CD4-positive, alpha-beta T cell treated with Interleukin-15 for 4 hours (primary cell): Measurements from ENCODE around the gene IFRD2.

ENCODE experiments used
- DNase-seq: peaks from one replicate; pipeline ENCODE4 v3.0.0-alpha.2; 2020; ENCODE audit warnings: low spot score

IFRD2 gene

DNA sequence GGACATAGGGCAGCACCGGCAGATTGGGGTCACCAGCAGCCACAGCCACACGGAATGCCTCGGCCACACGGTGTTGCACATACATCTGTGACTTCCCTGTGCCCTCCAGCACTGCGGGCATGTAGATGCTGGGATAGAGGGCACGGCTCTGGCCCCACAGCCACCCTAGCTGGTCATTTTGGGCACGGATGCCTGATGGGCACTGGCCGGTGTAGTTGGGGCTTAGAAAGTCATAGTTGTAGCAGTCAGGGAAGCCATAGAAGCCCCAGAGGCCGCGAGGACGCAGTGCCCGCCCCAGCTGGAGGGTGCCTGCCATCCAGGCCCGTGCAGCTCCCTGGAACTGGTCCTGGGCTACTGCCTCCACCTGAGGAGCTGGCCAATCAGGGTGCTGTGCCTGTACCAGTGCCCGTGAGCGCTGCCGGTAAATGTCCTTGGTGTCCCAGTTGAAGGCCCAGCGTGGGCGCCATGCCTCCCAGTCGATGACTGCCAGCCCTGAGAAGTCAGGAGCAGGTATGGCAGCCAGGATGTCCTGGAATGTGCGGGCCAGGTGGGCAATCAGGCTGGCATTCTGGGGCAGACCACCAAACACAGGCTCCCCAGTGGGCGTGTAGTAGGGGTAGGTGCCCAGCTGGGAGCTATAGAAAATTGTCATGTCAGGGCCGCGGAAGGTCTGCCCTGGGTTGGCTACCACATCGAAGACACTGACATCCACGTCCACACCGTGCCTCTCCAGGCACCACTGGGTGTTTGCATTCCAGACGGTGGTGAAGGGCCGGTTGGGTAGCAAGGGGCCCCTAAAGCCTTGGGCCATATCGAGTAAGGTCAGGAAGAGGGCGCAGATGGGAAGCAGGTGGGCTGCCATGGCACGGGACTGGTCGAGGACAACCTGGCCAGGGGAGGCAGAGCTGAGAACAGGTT, 10.1 kb upstream of the IFRD2 start:
- no peak for DNase-seq

DNA sequence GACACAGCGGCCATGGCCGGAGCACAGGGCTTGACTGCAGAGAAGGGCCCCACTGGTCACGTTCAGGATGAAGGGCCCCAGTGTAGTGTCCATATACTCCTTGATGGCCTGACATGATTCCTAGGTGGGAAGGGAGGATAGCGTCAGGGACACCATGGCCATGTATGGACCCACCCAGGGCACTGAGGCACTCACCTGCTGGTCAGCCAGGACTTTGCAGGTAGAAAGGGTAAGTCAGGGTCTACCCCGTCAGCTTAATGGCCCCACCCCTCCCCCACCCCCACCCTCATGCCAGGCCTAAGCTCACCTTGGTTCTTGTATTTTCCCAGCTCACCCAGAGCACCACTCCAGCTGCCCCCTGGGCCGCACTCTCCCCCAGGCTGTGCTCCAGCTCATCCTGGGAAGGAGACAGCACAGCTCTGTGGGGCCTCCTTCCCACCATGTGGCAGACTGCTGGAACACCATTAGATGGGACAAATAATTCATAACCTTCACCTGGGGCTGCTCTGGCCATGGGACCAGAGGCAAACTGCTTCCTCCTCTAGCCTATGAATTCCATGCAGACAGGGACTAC, 8.5 kb upstream of the IFRD2 start:
- no peak for DNase-seq

DNA sequence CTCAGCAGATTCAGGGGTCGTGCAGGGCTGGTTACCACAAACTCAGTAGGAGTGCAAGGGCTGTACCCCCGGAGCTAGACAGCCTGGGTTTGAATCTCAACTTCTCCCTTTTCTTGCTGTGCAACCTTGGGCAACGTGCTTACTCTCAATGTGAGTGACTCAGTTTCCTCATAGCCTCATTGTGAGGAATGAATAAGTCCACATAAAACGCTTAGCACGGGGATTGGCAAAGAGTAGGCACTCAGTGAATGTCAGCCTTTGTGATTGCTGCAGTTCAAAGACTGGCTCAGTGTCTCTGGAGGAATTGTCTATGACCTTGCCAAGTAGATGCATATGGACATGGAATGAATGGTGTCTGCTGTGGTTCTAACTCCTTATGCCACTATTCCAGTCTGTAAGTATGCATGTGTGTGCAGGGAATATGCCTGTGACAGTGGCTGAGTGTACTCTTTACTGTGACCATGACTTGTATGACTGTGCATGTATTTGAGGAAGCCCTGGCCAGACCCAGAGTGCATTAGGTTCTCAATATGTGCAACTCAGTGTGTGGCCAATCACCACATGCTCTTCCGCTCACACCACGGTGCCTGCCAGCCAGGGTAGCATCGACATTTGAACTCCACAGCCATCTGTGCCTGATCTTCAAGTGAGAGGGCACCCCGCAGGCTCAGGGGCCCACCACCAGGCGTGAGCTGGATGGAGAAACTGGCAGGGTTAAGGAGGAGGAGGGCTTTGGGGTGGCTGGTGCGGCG, 7.9 kb upstream of the IFRD2 start:
- no peak for DNase-seq

DNA sequence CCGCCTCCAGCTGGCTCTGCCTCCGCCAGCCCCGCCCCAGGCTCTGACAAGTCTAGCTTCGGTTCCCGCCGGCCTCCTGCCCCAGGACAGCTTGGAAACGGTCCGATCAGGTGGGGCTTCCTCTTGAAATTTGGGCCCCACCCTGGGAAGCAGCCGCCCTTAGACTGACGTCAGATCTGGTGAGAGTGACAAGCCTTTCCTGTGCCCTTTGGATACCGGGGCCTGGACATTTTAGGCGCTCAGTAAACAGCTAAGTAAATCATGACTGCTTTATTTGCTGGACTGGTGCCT, 7.4 kb upstream of the IFRD2 start:
- DNase-seq = no peak

DNA sequence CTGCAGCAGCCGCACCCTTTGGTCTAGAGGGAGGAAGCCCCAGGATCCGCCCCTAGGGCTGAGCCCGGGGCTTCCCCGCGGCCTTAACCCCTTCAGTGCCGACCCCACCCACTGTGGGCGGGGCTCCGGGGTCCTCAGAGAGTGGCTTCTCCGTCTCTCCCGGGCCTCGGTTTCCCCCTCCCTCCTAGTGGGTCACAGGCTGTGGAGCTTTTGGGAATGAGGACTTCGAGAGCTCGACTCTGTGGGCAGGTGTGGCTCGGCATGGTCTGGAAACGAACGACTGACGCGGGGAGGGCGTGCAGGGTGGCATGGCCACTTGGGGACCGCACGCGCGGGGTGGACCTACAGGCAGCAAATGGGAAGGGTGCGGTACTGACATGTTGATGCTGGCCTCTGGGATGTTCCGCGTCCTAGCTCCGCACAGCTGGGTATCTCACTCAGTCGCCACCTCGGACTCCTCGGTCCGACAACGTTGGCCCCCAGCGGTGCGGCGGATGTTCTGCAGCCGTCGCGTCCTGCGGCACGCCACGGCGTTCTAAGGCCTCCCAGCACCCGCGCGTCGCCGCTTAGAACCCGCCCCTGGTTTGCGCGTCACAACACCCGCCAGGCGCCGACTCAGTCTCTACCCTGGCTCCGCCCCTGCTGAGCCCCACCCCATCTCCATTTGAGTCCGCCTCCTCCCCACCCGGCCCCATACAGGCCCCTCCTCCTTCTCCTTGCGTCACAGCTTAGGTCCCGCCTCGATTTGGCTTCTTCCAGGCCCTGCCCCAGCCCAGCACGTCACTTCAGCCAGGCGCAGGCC, 6.8 kb upstream of the IFRD2 start, which contains the start of the genes HYAL3 and NAA80:
HYAL3 (minus strand) TSS at position 570 of the 802 bp plus-strand sequence. CDS start 3,803 bp downstream, outside the sequence.
NAA80 (minus strand) TSS at position 570 of the 802 bp plus-strand sequence. CDS start 1,942 bp downstream, outside the sequence.
- DNase-seq = peak; percentile 99

DNA sequence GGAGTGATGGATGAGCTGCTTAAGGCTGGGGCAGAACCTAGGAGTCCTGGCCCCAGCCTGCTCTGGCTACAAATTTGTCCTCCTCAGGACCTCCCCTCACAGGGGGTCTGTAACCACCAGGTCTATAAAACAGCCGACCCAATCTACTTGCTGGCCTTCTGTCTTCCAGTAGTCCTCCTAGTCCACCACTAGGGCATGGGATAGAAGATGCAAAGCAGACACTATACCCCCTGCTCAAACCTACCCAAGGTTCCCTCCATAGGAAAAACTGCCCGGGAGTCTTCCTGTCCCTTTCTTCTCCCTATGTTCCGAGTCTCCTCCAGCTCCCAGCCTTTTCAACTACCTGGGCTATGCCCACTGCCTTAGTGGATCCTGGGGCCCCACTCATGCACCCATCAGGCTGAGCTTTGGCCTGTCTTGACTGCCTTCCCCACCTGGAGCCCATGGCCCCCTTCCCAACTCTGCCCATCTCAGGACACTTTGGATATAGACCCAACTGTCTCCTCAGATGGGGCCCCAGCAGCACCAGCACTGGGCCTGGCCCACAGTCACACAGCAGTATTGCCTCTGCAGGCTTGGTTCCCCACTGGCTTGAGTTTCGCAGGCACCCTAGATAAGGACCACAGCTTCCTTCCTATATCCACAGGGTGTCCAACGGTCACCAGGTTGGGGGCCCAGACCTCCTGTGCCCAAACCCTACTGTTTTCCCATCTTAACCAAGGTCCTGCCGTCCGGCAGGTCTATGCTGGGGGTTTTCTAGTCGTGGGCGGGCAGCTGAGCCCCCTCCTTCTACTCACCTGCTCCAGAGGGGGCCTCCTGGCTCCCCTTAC, 5.9 kb upstream of the IFRD2 start:
- DNase-seq = no peak

DNA sequence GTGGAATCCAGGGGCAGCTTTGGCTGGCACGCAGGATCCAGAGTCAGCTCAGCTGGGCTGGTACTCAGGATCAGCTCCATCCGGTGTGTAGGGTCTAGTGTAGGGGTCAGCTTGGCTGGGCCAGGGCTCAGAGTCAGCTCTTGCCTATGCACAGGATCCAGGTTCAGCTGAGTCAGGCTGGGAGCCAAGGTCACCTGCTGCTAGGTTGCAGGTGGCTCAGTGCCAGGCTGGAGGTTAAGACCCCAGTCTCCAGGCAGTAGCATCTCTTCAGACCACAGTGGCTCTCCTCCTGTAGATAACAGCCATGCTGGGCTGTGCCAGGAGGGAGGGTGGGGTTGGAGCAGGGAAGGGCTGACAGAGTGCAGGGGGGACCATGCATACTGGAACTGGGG, 5.2 kb upstream of the IFRD2 start:
- no peak for DNase-seq

DNA sequence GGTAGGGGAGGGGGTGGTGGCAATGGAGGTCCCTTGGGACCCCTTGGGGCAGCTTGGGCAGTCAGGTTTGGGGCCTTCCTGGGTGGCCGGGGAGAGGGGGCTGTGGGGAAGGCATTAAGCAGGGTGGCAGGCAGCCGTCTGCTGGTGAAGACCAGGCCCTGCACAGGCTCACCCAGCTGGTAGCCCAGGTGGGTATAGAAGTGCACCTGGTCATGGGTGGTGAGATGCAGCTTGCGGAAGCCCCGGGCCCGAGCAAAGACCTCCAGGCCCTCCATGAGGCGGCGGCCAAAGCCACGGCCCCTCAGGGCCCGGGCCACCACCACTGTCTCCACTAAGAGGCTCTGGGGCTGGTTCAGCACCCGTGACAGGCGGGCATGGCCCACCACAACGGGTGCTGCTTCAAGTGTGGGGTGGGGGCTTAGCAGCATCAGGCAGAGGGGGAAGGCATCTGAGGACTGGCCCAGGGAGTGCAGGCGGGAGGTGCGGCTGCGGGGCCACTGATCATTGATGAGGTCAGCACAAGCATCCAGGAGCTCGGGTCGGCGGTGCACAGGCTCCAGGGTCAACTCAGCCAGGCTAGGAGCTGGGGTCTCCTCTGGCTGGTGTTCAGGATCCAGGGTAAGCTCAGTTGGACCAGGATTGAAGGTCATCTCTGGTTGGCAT, 4.6 kb upstream of the IFRD2 start:
- DNase-seq = no peak

DNA sequence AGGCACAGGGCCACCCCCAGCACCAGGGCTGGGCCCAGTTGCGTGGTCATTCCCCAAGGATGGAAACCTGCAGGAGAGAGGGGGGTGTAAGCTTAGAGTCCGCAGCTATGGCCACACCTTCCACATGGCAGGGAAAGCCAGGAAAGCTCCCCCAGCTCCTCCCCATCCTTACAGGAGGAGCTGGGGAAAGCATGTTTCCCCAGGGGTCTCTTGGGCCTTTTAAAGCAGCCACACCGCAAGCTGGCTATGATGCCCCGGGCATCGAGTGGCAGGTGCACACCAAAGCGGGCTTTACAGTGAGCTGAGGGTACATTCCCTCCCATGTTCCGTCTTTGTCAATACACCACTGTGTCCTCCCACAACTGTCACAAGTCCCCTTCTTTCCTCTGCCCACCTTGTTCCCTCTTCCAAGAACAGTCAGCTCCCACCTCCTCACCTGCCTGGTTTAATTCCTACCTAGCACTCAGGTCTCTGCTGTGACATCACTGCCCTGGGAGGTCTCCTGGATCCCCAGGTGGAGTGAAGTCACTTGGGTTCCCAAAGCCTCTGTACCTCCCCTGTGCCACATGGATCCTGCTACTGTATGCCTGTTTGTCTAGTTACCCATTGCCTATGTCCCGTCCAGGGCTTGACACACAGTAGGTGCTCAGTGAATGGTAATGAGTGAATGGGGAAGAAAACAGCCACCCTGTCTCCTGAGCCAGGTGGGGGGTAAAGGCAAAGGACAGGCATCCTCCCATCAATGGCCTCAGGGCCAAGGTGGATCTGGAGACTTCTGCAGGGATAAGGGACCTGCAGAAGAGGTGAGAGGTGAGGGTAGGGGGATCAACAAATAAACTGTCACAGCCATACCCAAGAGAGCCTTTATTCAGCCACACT, 3.6 kb upstream of the IFRD2 start:
- no peak for DNase-seq

DNA sequence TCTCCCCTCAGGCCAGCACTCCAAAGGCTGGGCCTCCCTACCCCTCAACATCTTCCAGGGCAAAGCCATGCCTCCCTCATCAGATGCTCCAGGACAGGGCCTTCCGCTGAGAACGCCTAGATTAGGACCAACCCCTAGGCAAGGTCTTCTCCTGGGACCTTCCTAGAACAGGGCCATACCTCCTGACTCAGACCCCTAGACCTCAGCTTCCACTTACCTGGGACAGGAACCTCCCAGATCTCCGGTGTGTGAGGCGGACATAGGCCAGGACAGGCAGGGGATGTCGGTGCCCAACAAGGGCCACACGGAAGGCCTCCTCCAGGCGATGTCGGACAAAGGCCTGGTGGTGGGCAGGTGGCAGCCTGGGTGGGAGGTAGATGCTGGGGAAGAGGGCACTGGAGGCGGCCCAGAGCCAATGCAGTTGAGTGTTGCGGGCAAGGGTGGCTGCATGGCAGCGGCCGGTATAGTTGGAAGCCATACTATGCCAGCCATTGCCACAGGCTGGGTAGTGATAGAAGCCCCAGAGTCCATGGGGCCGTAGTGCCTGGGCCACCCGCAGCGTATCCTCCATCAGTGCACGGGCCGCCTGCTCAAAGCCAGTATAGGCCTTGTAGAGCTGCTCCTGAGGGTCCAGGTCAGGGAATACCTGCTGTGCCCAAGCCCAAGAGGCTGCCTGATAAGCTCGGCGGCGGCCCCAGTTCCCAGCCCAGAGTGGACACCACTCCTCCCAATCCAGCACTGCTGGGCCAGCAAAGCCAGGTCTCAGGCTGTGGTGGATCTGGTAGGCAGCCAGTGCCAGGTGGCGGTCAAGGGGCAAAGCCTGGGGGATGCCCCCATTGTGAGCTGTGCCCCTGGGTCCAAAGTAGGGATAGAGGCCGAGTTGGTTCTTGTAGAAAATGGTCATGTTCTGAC, 2.5 kb upstream of the IFRD2 start:
- DNase-seq = no peak

DNA sequence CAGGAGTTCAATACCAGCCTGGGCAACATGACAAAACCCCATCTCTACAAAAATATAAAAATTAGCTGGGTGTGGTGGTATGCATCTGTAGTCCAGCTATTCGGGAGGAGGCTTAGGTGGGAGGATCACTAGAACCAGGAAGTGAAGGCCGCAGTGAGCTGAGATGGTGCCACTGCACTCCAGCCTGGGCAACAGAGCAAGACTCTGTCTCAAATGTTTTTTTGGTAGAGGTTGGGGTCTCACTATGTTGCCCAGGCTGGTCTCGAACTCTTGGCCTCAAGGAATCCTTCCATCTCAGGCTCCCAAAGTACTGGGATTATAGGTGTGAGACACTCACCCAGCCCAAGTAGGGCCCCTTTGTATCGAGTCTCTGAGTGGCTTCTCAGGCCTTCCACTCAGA, 1.9 kb upstream of the IFRD2 start:
- no peak for DNase-seq

DNA sequence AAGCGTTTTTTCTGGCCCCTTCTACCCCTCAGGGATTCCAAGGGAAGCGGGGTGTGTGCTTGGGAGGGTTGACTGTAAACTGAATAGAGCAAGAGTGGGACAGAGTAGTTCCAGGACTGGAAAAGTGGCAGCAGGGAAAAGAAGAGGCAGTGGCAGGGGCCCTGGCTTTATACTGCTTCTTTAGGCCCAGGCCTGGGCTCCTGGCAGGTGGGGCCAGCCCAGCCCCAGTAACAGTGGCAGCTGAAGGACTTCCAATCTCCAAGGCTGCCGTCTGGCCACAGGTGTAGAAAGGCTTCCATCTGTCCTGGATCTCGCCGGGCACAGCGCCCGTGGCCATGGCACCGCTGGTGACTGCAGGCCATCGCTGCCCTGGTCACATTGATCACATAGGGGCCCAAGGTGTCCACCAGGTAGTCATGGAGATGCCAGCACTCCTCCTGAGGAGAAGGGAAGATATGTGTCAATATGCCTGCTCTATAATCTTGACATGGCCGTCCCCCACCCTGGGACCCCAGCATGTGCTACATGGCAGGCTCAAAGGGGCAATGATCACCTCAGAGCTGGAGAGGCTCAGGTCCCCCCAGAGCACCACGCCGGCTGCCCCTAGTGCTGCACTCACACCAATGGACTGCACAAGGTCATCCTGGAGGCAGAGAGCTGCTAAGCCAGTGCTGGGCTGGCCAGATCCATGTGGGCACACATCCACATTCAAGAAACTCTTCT, 1.0 kb upstream of the IFRD2 start:
- DNase-seq = no peak

DNA sequence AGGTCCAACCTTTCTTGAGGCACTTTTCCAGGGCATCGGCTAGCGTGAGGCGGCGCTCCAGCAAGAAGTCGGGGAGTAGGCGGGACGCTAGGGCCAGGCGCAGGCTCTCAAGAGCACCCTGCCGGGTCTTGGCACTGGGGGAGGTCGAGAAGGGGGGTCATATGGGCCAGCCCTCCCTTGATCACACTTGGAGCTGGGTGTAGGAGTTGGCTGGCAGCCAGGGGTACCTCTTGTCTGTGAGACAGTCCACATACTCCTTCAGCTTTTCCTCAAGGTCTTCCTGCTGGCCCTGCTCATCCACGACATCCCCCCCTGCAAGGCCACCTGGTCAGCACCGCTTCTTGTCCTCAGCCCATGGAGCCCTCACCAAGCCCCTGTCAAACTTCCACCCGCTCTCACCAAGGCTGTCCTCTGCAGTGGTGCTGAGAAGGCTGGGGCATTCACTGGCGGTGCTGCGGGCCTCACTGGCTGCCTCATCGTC, 2.0 kb downstream of the IFRD2 start:
- no peak for DNase-seq

DNA sequence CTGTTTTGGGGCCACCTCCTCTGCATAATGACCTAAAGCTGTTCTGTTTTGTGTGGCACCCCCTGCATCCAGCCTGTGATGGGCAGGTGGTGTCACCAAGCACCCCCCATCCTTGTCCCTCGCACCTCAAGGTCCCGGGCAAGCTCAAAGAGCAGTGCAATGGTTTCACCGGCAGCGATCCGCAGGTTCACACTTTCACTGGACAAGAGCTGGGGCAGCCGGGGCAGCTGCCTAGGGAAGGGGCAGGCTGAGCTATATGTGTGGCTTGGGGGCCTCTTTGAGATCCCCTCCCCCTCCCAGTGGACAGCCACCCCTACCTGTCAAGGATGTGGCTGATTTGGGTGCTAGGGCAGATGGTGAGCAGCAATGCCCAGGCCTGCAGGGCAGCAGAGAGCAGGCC, 3.1 kb downstream of the IFRD2 start:
- DNase-seq = no peak

DNA sequence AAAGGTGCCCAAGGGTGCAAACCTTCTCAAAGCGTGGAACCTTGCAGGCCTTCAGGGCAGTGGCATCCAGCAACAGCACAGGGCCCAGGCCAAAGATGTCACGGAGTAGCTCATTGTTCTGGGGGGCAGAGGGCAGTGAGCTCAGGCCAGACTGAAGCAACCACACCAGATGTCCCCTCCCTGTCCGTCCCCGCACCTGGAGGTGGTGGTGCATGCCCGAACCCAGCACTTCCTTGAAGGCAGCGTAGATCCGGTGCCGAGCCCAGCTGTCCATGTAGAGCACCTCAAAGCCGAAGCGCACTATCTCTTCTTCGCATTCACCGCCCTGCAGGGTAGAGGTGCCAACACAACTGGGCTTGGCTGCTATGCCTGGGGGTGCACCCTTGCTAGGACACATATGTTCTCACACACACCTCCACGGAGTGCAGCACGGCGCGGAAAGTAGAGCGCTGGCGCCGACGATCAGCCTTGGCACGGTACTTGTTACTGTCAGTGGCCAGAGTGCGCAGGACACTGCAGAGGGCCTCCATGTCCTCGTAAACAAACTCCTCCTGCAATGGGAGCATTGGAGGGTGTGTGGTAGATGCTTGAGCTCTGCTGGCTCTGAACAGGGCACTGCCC, 3.7 kb downstream of the IFRD2 start:
- no peak for DNase-seq

DNA sequence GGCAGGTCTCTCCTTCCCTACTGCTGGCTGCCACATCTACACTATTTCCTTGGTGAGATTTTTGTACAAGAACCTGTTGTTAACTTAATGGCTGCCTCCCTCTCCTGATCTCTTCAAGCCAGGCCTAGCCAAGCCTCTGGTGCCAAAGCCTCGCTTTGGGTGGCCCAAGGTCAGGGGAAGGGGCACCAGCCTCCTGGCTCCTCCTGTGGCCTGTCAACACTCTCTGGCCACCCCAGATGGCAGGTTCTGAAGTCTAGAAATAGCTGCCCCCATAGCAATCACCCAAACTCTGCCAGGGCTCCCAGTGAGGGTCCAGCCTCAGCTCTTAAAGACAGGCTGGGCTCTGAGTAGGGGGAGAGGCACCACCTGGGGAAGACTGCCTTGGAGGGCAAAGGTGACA, 5.0 kb downstream of the IFRD2 start:
- no peak for DNase-seq
